ENCODE measurements around the gene ARHGEF37.
"Not testable (repeated sequence)": the region's sequence is repeated elsewhere in the genome, so short reads cannot be mapped to it uniquely, and the experiment has no call there.

The ARHGEF37 gene

GRCh38 chr5:149581192-149581861 lies at the start of gene ARHGEF37:
Gene ARHGEF37 (plus strand): TSS chr5:149581498. CDS start chr5:149597770, 16,272 bp downstream.
- peak; percentile 11 for DNase-seq

- no peak for DNase-seq
These were observed 48.9 kb upstream of the ARHGEF37 start for GRCh38 chr5:149532413-149532812.

- not testable (repeated sequence) for DNase-seq
These were observed 45.5 kb upstream of the ARHGEF37 start for GRCh38 chr5:149535787-149536186.

GRCh38 chr5:149537374-149537975 lies 43.8 kb upstream of the ARHGEF37 start:
- no peak for DNase-seq

- DNase-seq: no peak
These were observed 41.2 kb upstream of the ARHGEF37 start for GRCh38 chr5:149540089-149540488.

GRCh38 chr5:149541893-149542292 lies 39.4 kb upstream of the ARHGEF37 start:
- DNase-seq: no peak

- DNase-seq: no peak
These were observed 37.8 kb upstream of the ARHGEF37 start for GRCh38 chr5:149543361-149544027.

- no peak for DNase-seq
These were observed 37.3 kb upstream of the ARHGEF37 start for GRCh38 chr5:149544028-149544420.

- no peak for DNase-seq
These were observed 36.0 kb upstream of the ARHGEF37 start for GRCh38 chr5:149545327-149545726.

GRCh38 chr5:149546974-149547373 lies 34.3 kb upstream of the ARHGEF37 start:
- no peak for DNase-seq

GRCh38 chr5:149549461-149550267 lies 31.6 kb upstream of the ARHGEF37 start:
- peak; percentile 17 for DNase-seq

GRCh38 chr5:149550268-149550583 lies 31.1 kb upstream of the ARHGEF37 start:
- DNase-seq: no peak

- DNase-seq: no peak
These were observed 30.6 kb upstream of the ARHGEF37 start for GRCh38 chr5:149550594-149551226.

GRCh38 chr5:149551227-149552037 lies 29.9 kb upstream of the ARHGEF37 start, which contains the start of gene CSNK1A1:
Gene CSNK1A1 (minus strand): TSS chr5:149551439. CDS start chr5:149550964, 475 bp downstream.
- peak; percentile 95 for DNase-seq

GRCh38 chr5:149552038-149552494 lies 29.2 kb upstream of the ARHGEF37 start:
- DNase-seq: no peak

GRCh38 chr5:149552553-149553160 lies 28.6 kb upstream of the ARHGEF37 start:
- no peak for DNase-seq

- no peak for DNase-seq
These were observed 21.6 kb upstream of the ARHGEF37 start for GRCh38 chr5:149559706-149560105.

GRCh38 chr5:149561848-149562247 lies 19.4 kb upstream of the ARHGEF37 start:
- DNase-seq: no peak

GRCh38 chr5:149563466-149563865 lies 17.8 kb upstream of the ARHGEF37 start:
- DNase-seq: no peak

- DNase-seq: peak; percentile 80
These were observed 16.7 kb upstream of the ARHGEF37 start for GRCh38 chr5:149564542-149565140.

- no peak for DNase-seq
These were observed 14.1 kb upstream of the ARHGEF37 start for GRCh38 chr5:149567226-149567625.

All from NCI-H1694 treated with DMSO at 0.1 percent for 48 hours (cell line).